Body of pancreas (tissue), 4 donors: ENCODE measurements around the gene GRM3.

Experiments
- CTCF ChIP-seq, 7 experiments: fragments of 450-650 bp in 4 of 7; fragments of 200-600 bp in 3 of 7; sonication (generic) in 3 of 7; IDR thresholded peaks; one replicate each; pipeline ENCODE4 v1.5.1; 2016 to 2019; ENCODE audit warnings: antibody characterized with exemption in 7 of 7
- POLR2A ChIP-seq, 3 donors: fragments of 450-650 bp; IDR thresholded peaks; one replicate each; pipeline ENCODE4 v1.6.1; 2016; ENCODE audit warnings: antibody characterized with exemption in 3 of 3, mild to moderate bottlenecking in 2 of 3

GRCh38 chr7:86844608-86845007 lies 200.9 kb downstream of the GRM3 start:
- no peak for TF ChIP-seq CTCF (IDR thresholded peaks at IDR 0.05)
- no peak for TF ChIP-seq POLR2A (IDR thresholded peaks at IDR 0.05)
